K562 (cell line): ENCODE data around the gene TUT1. TPM values are rescaled to one million over a fixed set of nuclear protein-coding genes. Genes with fewer than 3 reads are reported as not detected.
A peak's percentile ranks its signal among the peaks of the same experiment; 100 is the strongest.

Experiments
- COPS2 ChIP-seq: fragments of 450-650 bp; conservative IDR thresholded peaks from 2 replicates; pipeline ENCODE4 v1.6.1; 2016; ENCODE audit warnings: mild to moderate bottlenecking, moderate library complexity
- CREB1 ChIP-seq, 2 experiments: sonication (generic) in 1 of 2; formaldehyde crosslinking in 1 of 2; IDR thresholded peaks; 2 replicates each; pipeline versions ENCODE4 v1.6.1 to v1.8.0; 2012 to 2022; ENCODE audit warnings: inconsistent platforms in 1 of 2, mild to moderate bottlenecking in 1 of 2, missing genetic modification reagents in 1 of 2, moderate library complexity in 1 of 2
- EZH2 ChIP-seq: IDR thresholded peaks from 2 replicates; pipeline ENCODE4 v1.6.1; 2012; ENCODE audit warnings: low read depth, mild to moderate bottlenecking, inconsistent platforms, low read length, borderline replicate concordance
- MBD1 ChIP-seq: fragments of 250-450 bp; sonication (Bioruptor Pico); IDR thresholded peaks from 2 replicates; pipeline ENCODE4 v1.8.0; 2022; ENCODE audit warnings: inconsistent platforms
- STAT5A ChIP-seq: IDR thresholded peaks from 2 replicates; pipeline ENCODE4 v1.6.1; 2012; ENCODE audit warnings: low read length, inconsistent platforms, borderline replicate concordance
- TCFL5 ChIP-seq: fragments of 250-450 bp; sonication (Bioruptor Pico); conservative IDR thresholded peaks from 2 replicates; pipeline ENCODE4 v1.6.1; 2021; ENCODE audit warnings: mild to moderate bottlenecking, moderate library complexity, matching md5 sums
- ZBTB12 ChIP-seq: fragments of 250-450 bp; sonication (Bioruptor Pico); IDR thresholded peaks from 2 replicates; pipeline ENCODE4 v1.4.0; 2020
- ZBTB17 ChIP-seq: fragments of 450-650 bp; formaldehyde crosslinking; IDR thresholded peaks from 2 replicates; pipeline ENCODE4 v1.4.0; 2020; ENCODE audit warnings: mild to moderate bottlenecking
- ZC3H4 ChIP-seq: sonication (generic); formaldehyde crosslinking; IDR thresholded peaks from 2 replicates; pipeline ENCODE4 v1.9.0; 2021; ENCODE audit warnings: missing genetic modification reagents, borderline replicate concordance
- ZNF224 ChIP-seq: sonication (generic); formaldehyde crosslinking; IDR thresholded peaks from 2 replicates; pipeline ENCODE4 v1.8.0; 2022; ENCODE audit warnings: mild to moderate bottlenecking, missing genetic modification reagents
- ZNF280B ChIP-seq: fragments of 250-450 bp; sonication (Bioruptor Pico); IDR thresholded peaks from 2 replicates; pipeline ENCODE4 v1.5.1; 2021; ENCODE audit warnings: mild to moderate bottlenecking
- ZNF449 ChIP-seq: fragments of 250-450 bp; sonication (Bioruptor Pico); IDR thresholded peaks from 2 replicates; pipeline ENCODE4 v1.8.0; 2022; ENCODE audit warnings: moderate library complexity, mild to moderate bottlenecking, inconsistent platforms
- ZNF592 ChIP-seq: fragments of 450-650 bp; IDR thresholded peaks from 2 replicates; pipeline ENCODE4 v1.6.1; 2017; ENCODE audit warnings: antibody characterized with exemption, mild to moderate bottlenecking
- ZNF644 ChIP-seq: fragments of 200-800 bp; sonication (Bioruptor generic); IDR thresholded peaks from 2 replicates; pipeline ENCODE4 v1.6.1; 2016; ENCODE audit warnings: low read depth, missing genetic modification characterization, missing compliant biosample characterization
- polyA plus RNA-seq, 8 experiments: library from polyadenylated mRNA; depleted of rRNA in 4 of 8; stranded (reverse) in 5 of 8; unstranded in 3 of 8; fragments of >200 nt; fragmentation: Nextera tagmentation in 2 of 8; fragmentation: Illumina TruSeq in 1 of 8; extraction: Ambion mirVana in 2 of 8; extraction: Trizol in 1 of 8; gene quantifications; 2 replicates each; pipeline versions ENCODE4 v1.2.1 to v1.2.3, GENCODE V29; 2011 to 2014; ENCODE audit warnings: inconsistent platforms in 1 of 8, missing spikeins in 1 of 8
- total RNA-seq, 7 experiments: library from RNA; depleted of rRNA in 6 of 7; stranded (reverse); fragments of >200 nt in 6 of 7; fragmentation: Illumina TruSeq in 2 of 7; extraction: Trizol in 2 of 7; gene quantifications; 2 replicates each; pipeline versions ENCODE4 v1.2.1 to v1.2.3, GENCODE V29; 2011 to 2021; ENCODE audit warnings: low replicate concordance in 1 of 7

The TUT1 gene
- total and polyA plus RNA-seq, 9 of the 15 experiments (the other 6 are each of a cell fraction or from before 2014, with no cell fraction given) = 0.66 to 44.3 (median 15.7) TPM

DNA sequence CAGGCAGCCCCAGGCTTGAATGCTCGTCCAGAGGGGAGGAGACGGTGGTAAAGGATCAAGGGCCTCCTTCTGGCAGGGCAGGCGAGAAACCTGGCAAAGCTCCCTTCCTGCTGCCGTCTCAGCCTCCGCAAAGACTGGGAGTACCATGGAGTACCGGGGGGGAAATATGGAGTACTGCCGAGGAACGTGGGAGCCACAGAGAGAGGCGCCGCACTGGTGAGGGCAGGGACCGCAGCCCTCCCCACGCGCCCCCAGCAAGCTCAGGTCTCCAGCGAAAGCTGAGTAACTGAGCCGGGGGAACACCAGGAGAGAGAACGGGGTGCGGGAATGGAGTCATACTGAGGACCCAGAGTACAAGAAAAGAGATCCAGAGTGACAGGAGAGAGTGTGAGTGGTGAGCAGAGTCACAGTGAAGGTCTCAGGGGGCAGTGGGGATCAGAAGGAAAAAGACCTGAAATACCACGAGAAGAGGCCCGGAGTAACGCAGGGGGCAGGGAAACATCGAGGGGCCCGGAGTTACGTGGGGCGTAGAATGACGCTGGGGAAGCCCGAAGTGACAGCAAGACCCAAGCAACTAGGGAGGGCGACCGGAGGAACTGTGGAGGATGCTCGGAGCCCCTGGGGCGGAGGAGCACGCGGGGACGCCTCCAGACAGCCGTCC is 20.5 kb upstream of the TUT1 start (continued):
- no peak for TF ChIP-seq ZNF280B (CRISPR knock-in tag)
- no peak for TF ChIP-seq MBD1 (CRISPR knock-in tag)
- TF ChIP-seq EZH2 = no peak
- TF ChIP-seq ZC3H4 (CRISPR knock-in tag) = no peak
- TF ChIP-seq ZBTB12 (CRISPR knock-in tag) = no peak
- TF ChIP-seq CREB1 (IDR thresholded peaks at IDR 0.05) = no peak
- peak; percentile 30; the same call in 1 of the 2 replicates for TF ChIP-seq CREB1 (CRISPR knock-in tag; IDR thresholded peaks at IDR 0.05)
- TF ChIP-seq ZNF644 = no peak
- TF ChIP-seq STAT5A = no peak
- no peak for TF ChIP-seq COPS2
- TF ChIP-seq ZNF224 = no peak
- no peak for TF ChIP-seq ZNF592
- no peak for TF ChIP-seq ZNF449 (CRISPR knock-in tag)
- no peak for TF ChIP-seq TCFL5
- TF ChIP-seq ZBTB17 (CRISPR knock-in tag) = no peak
